Loucy (cell line): ENCODE results near the gene INTS6.

Experiments used
- H2AFZ ChIP-seq: fragments of 200-600 bp; sonication (generic); 2 replicates; pipeline ENCODE4 v1.6.0; 2016; ENCODE audit warnings: antibody characterized with exemption, mild to moderate bottlenecking, low read length, moderate library complexity
- H3F3A ChIP-seq: fragments of 200-600 bp; 2 replicates; pipeline ENCODE4 v1.6.0; 2016; ENCODE audit warnings: antibody characterized with exemption, low read depth, mild to moderate bottlenecking
- H3K27me3 ChIP-seq: fragments of 200-600 bp; sonication (generic); 2 replicates; pipeline ENCODE4 v1.6.1; 2014; ENCODE audit warnings: low read length, mild to moderate bottlenecking; ENCODE audit not compliant: insufficient read depth, poor library complexity, severe bottlenecking
- H3K36me3 ChIP-seq: fragments of 200-600 bp; sonication (generic); 2 replicates; pipeline ENCODE4 v1.6.1; 2016; ENCODE audit warnings: low read length; ENCODE audit not compliant: insufficient read depth
- H3K4me1 ChIP-seq: fragments of 200-600 bp; sonication (generic); 2 replicates; pipeline ENCODE4 v1.5.1; 2014; ENCODE audit warnings: low read length, mild to moderate bottlenecking; ENCODE audit not compliant: insufficient read depth, poor library complexity, severe bottlenecking
- H3K4me2 ChIP-seq: fragments of 200-600 bp; sonication (generic); 2 replicates; pipeline ENCODE4 v1.6.0; 2014; ENCODE audit warnings: antibody characterized with exemption, low read length, low read depth, mild to moderate bottlenecking; ENCODE audit not compliant: poor library complexity, severe bottlenecking
- H3K4me3 ChIP-seq: fragments of 200-600 bp; sonication (generic); 2 replicates; pipeline ENCODE4 v1.5.1; 2014; ENCODE audit warnings: low read length, mild to moderate bottlenecking, mixed read lengths; ENCODE audit not compliant: poor library complexity, severe bottlenecking
- H3K79me2 ChIP-seq: fragments of 200-600 bp; sonication (generic); 2 replicates; pipeline ENCODE4 v1.6.1; 2014; ENCODE audit warnings: low read length; ENCODE audit not compliant: insufficient read depth
- H3K9ac ChIP-seq: fragments of 200-600 bp; sonication (generic); 2 replicates; pipeline ENCODE4 v1.6.0; 2014; ENCODE audit warnings: mild to moderate bottlenecking, low read depth, low read length, moderate library complexity; ENCODE audit not compliant: poor library complexity, severe bottlenecking
- H3K9me2 ChIP-seq: fragments of 200-600 bp; sonication (generic); replicated peaks from 2 replicates; pipeline ENCODE4 v1.6.1; 2016; ENCODE audit warnings: low read depth, low read length, mixed read lengths
- H3K9me3 ChIP-seq: fragments of 200-600 bp; sonication (generic); 2 replicates; pipeline ENCODE4 v1.6.1; 2014; ENCODE audit warnings: mild to moderate bottlenecking, antibody characterized with exemption, low read length, low read depth; ENCODE audit not compliant: insufficient read depth
- H4K20me1 ChIP-seq: fragments of 200-600 bp; sonication (generic); 2 replicates; pipeline ENCODE4 v1.6.0; 2014; ENCODE audit warnings: antibody characterized with exemption, low read length, mild to moderate bottlenecking; ENCODE audit not compliant: insufficient read depth, poor library complexity, severe bottlenecking
- CTCF ChIP-seq: fragments of 200-600 bp; sonication (generic); conservative IDR thresholded peaks from 2 replicates; pipeline ENCODE4 v1.5.1; 2014; ENCODE audit warnings: mild to moderate bottlenecking, antibody characterized with exemption, low read length
- EZH2phosphoT487 ChIP-seq: fragments of 200-600 bp; IDR thresholded peaks from 2 replicates; pipeline ENCODE4 v1.6.1; 2018; ENCODE audit warnings: antibody characterized with exemption, mild to moderate bottlenecking, moderate library complexity, borderline replicate concordance

INTS6 gene

GRCh38 chr13:51348069-51348967, 104.5 kb downstream of the INTS6 start:
- TF ChIP-seq CTCF (no peak), EZH2phosphoT487 (no peak)
- no peak overlapping the region for H3K4me3 ChIP-seq
- no peaks in the 10 kb centered on the region for H3K9me3 ChIP-seq
- H3K4me1 ChIP-seq: no peaks in the 10 kb centered on the region
- H4K20me1 ChIP-seq: no peaks in the 10 kb centered on the region
- no peak overlapping the region for H3K9ac ChIP-seq
- no peaks in the 10 kb centered on the region for H3K9me2 ChIP-seq
- no peak overlapping the region for H2AFZ ChIP-seq
- no peak overlapping the region for H3K4me2 ChIP-seq
- no peaks in the 10 kb centered on the region for H3K79me2 ChIP-seq
- H3K27me3 ChIP-seq: no peaks in the 10 kb centered on the region
- H3K36me3 ChIP-seq: no peaks in the 10 kb centered on the region
- H3F3A ChIP-seq: no peaks in the 10 kb centered on the region

GRCh38 chr13:51347099-51347498, 105.7 kb downstream of the INTS6 start:
- no peaks in the 10 kb centered on the region for H3K27me3 ChIP-seq
- H4K20me1 ChIP-seq: no peaks in the 10 kb centered on the region
- no peak overlapping the region for H2AFZ ChIP-seq
- H3K9me3 ChIP-seq: no peaks in the 10 kb centered on the region
- no peak overlapping the region for H3K4me2 ChIP-seq
- H3F3A ChIP-seq: no peaks in the 10 kb centered on the region
- TF ChIP-seq EZH2phosphoT487 (no peak), CTCF (no peak)
- H3K9me2 ChIP-seq: no peaks in the 10 kb centered on the region
- no peaks in the 10 kb centered on the region for H3K4me1 ChIP-seq
- H3K36me3 ChIP-seq: no peaks in the 10 kb centered on the region
- H3K4me3 ChIP-seq: no peak overlapping the region
- no peak overlapping the region for H3K9ac ChIP-seq
- no peaks in the 10 kb centered on the region for H3K79me2 ChIP-seq

GRCh38 chr13:51346397-51346796, 106.4 kb downstream of the INTS6 start:
- Histone ChIP-seq H3K27me3 (no peaks in the 10 kb centered on the region), H3K4me1 (no peaks in the 10 kb centered on the region), H2AFZ (no peak overlapping the region), H3K79me2 (no peaks in the 10 kb centered on the region), H3K4me3 (no peak overlapping the region), H3K9me2 (no peaks in the 10 kb centered on the region), H3K9ac (no peak overlapping the region), H3F3A (no peaks in the 10 kb centered on the region), H3K9me3 (no peaks in the 10 kb centered on the region), H3K4me2 (no peak overlapping the region), H3K36me3 (no peaks in the 10 kb centered on the region), H4K20me1 (no peaks in the 10 kb centered on the region)
- no peak for TF ChIP-seq CTCF
- TF ChIP-seq EZH2phosphoT487: no peak
